ENCODE measurements around the gene DISC1.
"Not testable (repeated sequence)": the region's sequence is repeated elsewhere in the genome, so short reads cannot be mapped to it uniquely, and the experiment has no call there.

Gene DISC1

DNA sequence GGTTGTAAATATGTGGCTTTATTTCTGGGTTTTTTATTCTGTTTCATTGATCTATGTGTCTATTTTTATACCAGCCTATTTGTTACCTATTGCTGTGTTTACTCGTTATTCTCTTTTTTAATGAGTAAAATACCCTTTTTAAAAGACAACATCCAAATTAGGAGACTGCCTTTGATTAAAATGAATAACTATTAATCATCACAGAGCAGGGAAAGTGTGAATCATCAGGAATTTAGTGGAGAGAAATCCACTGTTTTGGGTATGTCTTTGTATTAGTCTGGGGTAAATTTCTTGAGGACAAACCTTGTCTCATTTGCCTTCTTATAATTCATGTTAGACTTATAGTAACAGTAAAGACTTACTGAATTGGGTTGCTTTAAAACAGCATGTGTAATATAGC, 12.1 kb downstream of the DISC1 start:
- DNase-seq (ENCODE audit: low read depth) = no peak

- DNase-seq (ENCODE audit: low read depth) = no peak
Observed at GRCh38 chr1:231639819-231640218, 13.2 kb downstream of the DISC1 start.

DNA sequence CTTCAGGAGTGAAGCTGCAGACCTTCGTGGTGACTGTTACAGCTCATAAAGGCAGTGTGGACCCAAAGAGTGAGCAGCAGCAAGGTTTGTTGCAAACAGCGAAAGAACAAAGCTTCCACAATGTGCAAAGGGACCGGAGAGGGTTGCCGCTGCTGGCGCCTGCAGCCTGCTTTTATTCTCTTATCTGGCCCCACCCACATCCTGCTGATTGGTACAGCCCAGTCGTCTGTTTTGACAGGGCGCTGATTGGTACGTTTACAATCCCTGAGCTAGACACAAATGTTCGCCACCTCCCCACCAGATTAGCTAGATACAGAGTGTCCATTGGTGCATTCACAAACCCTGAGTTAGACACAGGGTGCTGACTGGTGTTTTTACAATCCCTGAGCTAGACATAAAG, 14.9 kb downstream of the DISC1 start:
- DNase-seq (ENCODE audit: low read depth) = not testable (repeated sequence)

- not testable (repeated sequence) for DNase-seq (ENCODE audit: low read depth)
Observed at GRCh38 chr1:231642061-231642460, 15.5 kb downstream of the DISC1 start.

- DNase-seq (ENCODE audit: low read depth) = no peak
Observed at GRCh38 chr1:231642618-231643017, 16.0 kb downstream of the DISC1 start.

- DNase-seq (ENCODE audit: low read depth) = no peak
Observed at GRCh38 chr1:231643071-231643934, 16.7 kb downstream of the DISC1 start.

GRCh38 chr1:231643935-231644237, 17.3 kb downstream of the DISC1 start:
- DNase-seq (ENCODE audit: low read depth) = no peak

GRCh38 chr1:231645634-231646033, 19.0 kb downstream of the DISC1 start:
- not testable (repeated sequence) for DNase-seq (ENCODE audit: low read depth)

DNA sequence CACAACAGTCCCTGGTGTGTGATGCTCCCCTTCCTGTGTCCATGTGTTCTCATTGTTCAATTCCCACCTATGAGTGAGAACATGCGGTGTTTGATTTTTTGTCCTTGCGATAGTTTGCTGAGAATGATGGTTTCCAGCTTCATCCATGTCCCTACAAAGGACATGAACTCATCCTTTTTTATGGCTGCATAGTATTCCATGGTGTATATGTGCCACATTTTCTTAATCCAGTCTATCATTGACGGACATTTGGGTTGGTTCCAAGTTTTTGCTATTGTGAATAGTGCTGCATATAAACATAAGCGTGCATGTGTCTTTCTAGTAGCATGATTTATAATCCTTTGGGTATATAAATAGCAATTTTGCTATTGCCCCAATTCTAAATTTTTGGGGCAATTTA, 19.6 kb downstream of the DISC1 start:
- DNase-seq (ENCODE audit: low read depth) = not testable (repeated sequence)

- DNase-seq (ENCODE audit: low read depth) = not testable (repeated sequence)
Observed at GRCh38 chr1:231651621-231652260, 25.2 kb downstream of the DISC1 start.

DNA sequence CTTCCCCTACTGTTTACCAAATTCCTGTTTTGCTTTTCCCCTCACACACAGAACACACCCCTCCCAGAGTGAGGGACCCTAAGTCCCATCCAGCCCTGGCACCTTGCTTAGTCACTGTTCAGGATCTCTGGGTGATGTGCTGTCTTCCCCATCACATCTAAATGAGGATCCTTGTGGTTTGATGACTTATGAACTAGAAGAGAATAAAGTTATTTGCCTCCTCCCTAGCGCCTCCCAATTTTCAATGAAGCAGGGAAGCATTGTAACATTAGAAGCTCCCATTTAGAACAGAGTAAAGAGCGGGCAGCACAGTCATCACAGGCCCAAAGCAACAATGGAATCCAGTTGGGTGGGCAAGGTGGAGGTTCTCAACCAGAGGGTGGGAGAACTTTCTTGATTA, 27.0 kb downstream of the DISC1 start:
- no peak for DNase-seq (ENCODE audit: low read depth)

DNA sequence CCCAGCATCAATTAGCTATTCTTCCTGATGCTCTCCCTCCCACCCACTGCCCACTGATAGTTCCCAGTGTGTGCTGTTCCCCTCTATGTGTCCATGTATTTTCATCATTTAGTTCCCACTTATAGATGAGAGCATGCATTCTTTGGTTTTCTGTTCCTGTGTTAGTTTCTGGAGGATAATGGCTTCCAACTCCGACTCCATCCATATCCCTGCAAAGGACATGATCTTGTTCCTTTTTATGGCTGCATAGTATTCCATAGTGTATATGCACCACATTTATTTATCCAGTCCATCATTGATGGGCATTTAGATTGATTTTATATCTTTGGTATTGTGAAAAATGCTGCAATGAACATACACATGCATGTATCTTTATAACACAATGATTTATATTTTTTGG, 30.2 kb downstream of the DISC1 start:
- DNase-seq (ENCODE audit: low read depth) = no peak

DNA sequence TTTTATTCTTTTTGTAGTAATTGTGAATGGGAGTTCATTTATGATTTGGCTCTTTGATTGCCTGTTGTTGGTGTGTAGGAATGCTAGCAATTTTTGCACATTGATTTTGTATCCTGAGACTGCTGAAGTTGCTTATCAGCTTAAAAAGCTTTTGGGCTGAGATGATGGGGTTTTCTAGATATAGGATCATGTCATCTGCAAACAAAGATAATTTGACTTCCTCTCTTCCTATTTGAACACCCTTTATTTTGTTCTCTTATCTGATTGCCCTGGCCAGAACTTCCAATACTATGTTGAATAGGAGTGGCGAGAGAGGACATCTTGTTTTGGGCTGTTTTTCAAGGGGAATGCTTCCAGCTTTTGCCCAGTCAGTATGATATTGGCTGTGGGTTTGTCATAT, 31.6 kb downstream of the DISC1 start:
- DNase-seq (ENCODE audit: low read depth) = not testable (repeated sequence)

- DNase-seq (ENCODE audit: low read depth) = no peak
Observed at GRCh38 chr1:231660198-231660597, 33.6 kb downstream of the DISC1 start.

DNA sequence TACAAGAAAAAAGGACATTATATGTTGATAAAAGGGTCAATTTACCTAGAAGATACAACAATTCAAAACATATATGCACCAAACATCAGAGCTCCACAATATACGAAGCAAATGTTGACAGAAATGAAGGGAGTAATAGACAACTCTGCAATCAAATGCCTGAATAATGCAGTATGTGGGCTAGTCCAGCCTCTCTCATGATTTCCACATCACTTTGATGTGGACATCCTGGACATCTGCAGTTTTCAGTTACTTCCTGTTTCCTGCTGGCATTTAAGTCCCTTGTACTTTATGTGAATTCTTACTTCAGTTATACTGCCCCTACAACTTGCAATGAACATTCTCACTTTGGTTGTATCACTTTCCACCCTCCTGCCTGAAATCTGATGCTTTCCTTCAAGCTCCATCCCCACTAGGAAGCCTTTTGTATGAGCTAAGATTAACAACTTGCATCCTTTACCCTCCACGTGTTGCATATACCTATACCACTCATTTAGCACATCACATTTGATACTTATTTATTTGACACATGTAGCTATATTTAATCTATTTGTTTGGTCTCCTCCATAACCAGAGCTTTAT, 36.7 kb downstream of the DISC1 start:
- no peak for DNase-seq (ENCODE audit: low read depth)

DNA sequence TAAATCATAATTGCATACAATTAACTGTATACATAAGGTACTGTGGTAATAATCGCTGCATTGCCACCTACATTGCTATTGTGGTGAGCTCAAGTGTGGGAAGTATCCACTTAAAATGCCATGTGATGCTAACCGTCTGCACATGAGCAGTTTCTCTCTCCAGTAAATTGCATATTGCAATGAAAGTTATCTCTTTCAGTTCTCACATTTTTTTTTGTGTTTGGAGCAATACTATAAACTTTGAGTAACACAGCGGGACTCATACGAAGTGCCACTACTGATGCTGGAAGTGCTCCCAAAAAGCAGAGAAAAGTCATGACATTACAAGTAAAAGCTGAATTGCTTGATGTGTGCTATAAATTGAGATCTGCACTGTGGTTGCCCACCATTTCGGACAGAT, 38.5 kb downstream of the DISC1 start:
- DNase-seq (ENCODE audit: low read depth) = no peak

- no peak for DNase-seq (ENCODE audit: low read depth)
Observed at GRCh38 chr1:231665726-231666125, 39.1 kb downstream of the DISC1 start.

- DNase-seq (ENCODE audit: low read depth) = no peak
Observed at GRCh38 chr1:231666220-231666936, 39.8 kb downstream of the DISC1 start.

GRCh38 chr1:231666937-231667608, 40.5 kb downstream of the DISC1 start:
- DNase-seq (ENCODE audit: low read depth) = no peak

- DNase-seq (ENCODE audit: low read depth) = no peak
Observed at GRCh38 chr1:231667896-231668506, 41.4 kb downstream of the DISC1 start.

DNA sequence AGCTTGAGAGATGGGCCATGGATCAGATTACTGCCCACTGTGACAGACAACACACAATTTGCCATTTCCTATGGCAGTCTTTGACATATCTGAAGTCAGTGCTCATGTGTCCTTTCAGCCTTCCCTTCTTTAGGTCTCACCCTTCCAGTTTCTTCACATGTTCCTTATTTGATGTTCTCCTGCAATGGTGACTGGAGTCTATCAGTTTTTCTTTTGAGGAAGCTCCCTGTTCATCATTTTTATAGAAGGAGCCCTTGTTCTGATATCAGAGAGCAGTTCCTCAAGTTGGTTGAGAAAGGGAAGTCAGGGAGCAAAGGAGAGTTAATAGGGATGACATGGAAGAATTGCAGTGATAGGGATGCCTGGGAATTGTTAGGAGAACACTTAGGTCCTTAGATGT, 42.2 kb downstream of the DISC1 start:
- DNase-seq (ENCODE audit: low read depth) = no peak
